GM23338 (cell line): ENCODE data around the gene TMEM151B. TPM values are rescaled to one million over a fixed set of nuclear protein-coding genes. Genes with fewer than 3 reads are reported as not detected.

ENCODE experiments used
- ATAC-seq: fragments of 200-7000 bp; cut with Tn5 transposase; 3 replicates; pipeline ENCODE4 v1.9.1; 2020
- DNase-seq: peaks from one replicate; pipeline ENCODE4 v3.0.0-alpha.2; 2015; ENCODE audit warnings: low spot score
- H2AFZ ChIP-seq: fragments of 200-600 bp; sonication (generic); 2 replicates; pipeline ENCODE4 v1.8.0; 2016; ENCODE audit warnings: antibody characterized with exemption, mild to moderate bottlenecking, moderate library complexity
- H3F3A ChIP-seq: fragments of 200-600 bp; sonication (generic); replicated peaks from 2 replicates; pipeline ENCODE4 v1.8.0; 2017; ENCODE audit warnings: antibody characterized with exemption, mixed run types, low read depth
- H3K27ac ChIP-seq: fragments of 200-600 bp; sonication (generic); 2 replicates; pipeline ENCODE4 v1.6.1; 2016; ENCODE audit warnings: low read depth
- H3K27me3 ChIP-seq: fragments of 200-600 bp; sonication (generic); 2 replicates; pipeline ENCODE4 v1.8.0; 2016; ENCODE audit warnings: mild to moderate bottlenecking, mixed run types, moderate library complexity; ENCODE audit not compliant: insufficient read depth
- H3K36me3 ChIP-seq: fragments of 200-600 bp; sonication (generic); 2 replicates; pipeline ENCODE4 v1.8.0; 2016; ENCODE audit warnings: mild to moderate bottlenecking; ENCODE audit not compliant: insufficient read depth
- H3K4me1 ChIP-seq: fragments of 200-600 bp; sonication (generic); 2 replicates; pipeline ENCODE4 v1.8.0; 2016; ENCODE audit warnings: mild to moderate bottlenecking, moderate library complexity; ENCODE audit not compliant: insufficient read depth
- H3K4me2 ChIP-seq: fragments of 200-600 bp; sonication (generic); 2 replicates; pipeline ENCODE4 v1.7.1; 2017; ENCODE audit warnings: mixed run types
- H3K4me3 ChIP-seq: fragments of 200-600 bp; sonication (generic); 2 replicates; pipeline ENCODE4 v1.6.1; 2016; ENCODE audit warnings: mixed run types
- H3K79me2 ChIP-seq: fragments of 200-600 bp; sonication (generic); replicated peaks from 2 replicates; pipeline ENCODE4 v1.8.0; 2017; ENCODE audit warnings: mild to moderate bottlenecking; ENCODE audit not compliant: insufficient read depth
- H3K9me2 ChIP-seq: fragments of 200-600 bp; sonication (generic); 2 replicates; pipeline ENCODE4 v1.8.0; 2017; ENCODE audit not compliant: insufficient read depth
- H4K20me1 ChIP-seq: fragments of 200-600 bp; sonication (generic); replicated peaks from 2 replicates; pipeline ENCODE4 v1.8.0; 2017; ENCODE audit warnings: mild to moderate bottlenecking; ENCODE audit not compliant: insufficient read depth
- H3K27ac Mint-ChIP-seq: 2 replicates; pipeline ENCODE4 v1.8.0; 2020; ENCODE audit warnings: inconsistent platforms, mild to moderate bottlenecking, moderate library complexity, mixed read lengths
- H3K27me3 Mint-ChIP-seq: 3 replicates; pipeline ENCODE4 v1.8.0; 2022; ENCODE audit warnings: low read depth, mild to moderate bottlenecking, moderate library complexity, mixed read lengths, inconsistent platforms; ENCODE audit not compliant: insufficient read depth, poor library complexity
- H3K36me3 Mint-ChIP-seq: 3 replicates; pipeline ENCODE4 v1.8.0; 2021; ENCODE audit warnings: low read depth, mild to moderate bottlenecking, inconsistent platforms, moderate library complexity, mixed read lengths
- H3K4me1 Mint-ChIP-seq: 3 replicates; pipeline ENCODE4 v1.8.0; 2020; ENCODE audit warnings: mild to moderate bottlenecking, inconsistent platforms, mixed read lengths
- H3K4me3 Mint-ChIP-seq: 3 replicates; pipeline ENCODE4 v1.8.0; 2021; ENCODE audit warnings: moderate library complexity, mild to moderate bottlenecking, inconsistent platforms, mixed read lengths
- H3K9me3 Mint-ChIP-seq: 3 replicates; pipeline ENCODE4 v1.8.0; 2020; ENCODE audit warnings: moderate library complexity, mild to moderate bottlenecking, inconsistent platforms, mixed read lengths
- CREB1 ChIP-seq: fragments of 250-450 bp; sonication (Bioruptor Pico); IDR thresholded peaks from 2 replicates; pipeline ENCODE4 v1.5.0; 2020; ENCODE audit warnings: low read depth, mild to moderate bottlenecking, moderate library complexity
- CTCF ChIP-seq, 2 experiments: fragments of 200-600 bp in 1 of 2; sonication (generic) in 1 of 2; conservative IDR thresholded peaks; 2 replicates each; pipeline versions ENCODE4 v1.5.1 to v1.6.1; 2016 to 2017; ENCODE audit warnings: antibody characterized with exemption in 2 of 2, low read depth in 2 of 2, mild to moderate bottlenecking in 2 of 2, moderate library complexity in 1 of 2
- ETS1 ChIP-seq: IDR thresholded peaks from 2 replicates; pipeline ENCODE4 v1.6.1; 2016; ENCODE audit warnings: antibody characterized with exemption
- EZH2 ChIP-seq: fragments of 200-600 bp; sonication (generic); IDR thresholded peaks from one replicate; pipeline ENCODE4 v1.8.0; 2017; ENCODE audit warnings: antibody characterized with exemption, mild to moderate bottlenecking, low read depth; ENCODE audit not compliant: unreplicated experiment
- EZH2phosphoT487 ChIP-seq: fragments of 200-600 bp; sonication (generic); IDR thresholded peaks from one replicate; pipeline ENCODE4 v1.8.1; 2018; ENCODE audit warnings: antibody characterized with exemption; ENCODE audit not compliant: unreplicated experiment
- JUNB ChIP-seq: IDR thresholded peaks from one replicate; pipeline ENCODE4 v1.6.1; 2016; ENCODE audit warnings: antibody characterized with exemption; ENCODE audit not compliant: unreplicated experiment
- NANOG ChIP-seq: IDR thresholded peaks from 2 replicates; pipeline ENCODE4 v1.6.1; 2016; ENCODE audit warnings: antibody characterized with exemption, borderline replicate concordance
- POLR2AphosphoS5 ChIP-seq: IDR thresholded peaks from 2 replicates; pipeline ENCODE4 v1.6.1; 2016; ENCODE audit warnings: antibody characterized with exemption, low read depth
- REST ChIP-seq: IDR thresholded peaks from one replicate; pipeline ENCODE4 v1.6.1; 2018; ENCODE audit warnings: antibody characterized with exemption; ENCODE audit not compliant: unreplicated experiment
- STAT1 ChIP-seq: IDR thresholded peaks from one replicate; pipeline ENCODE4 v1.6.1; 2016; ENCODE audit warnings: antibody characterized with exemption; ENCODE audit not compliant: unreplicated experiment
- ZNF114 ChIP-seq: fragments of 250-450 bp; sonication (Bioruptor Pico); IDR thresholded peaks from 2 replicates; pipeline ENCODE4 v1.5.0; 2020; ENCODE audit warnings: mild to moderate bottlenecking, moderate library complexity
- ZNF331 ChIP-seq: fragments of 250-450 bp; sonication (Bioruptor Pico); IDR thresholded peaks from 2 replicates; pipeline ENCODE4 v1.5.0; 2020; ENCODE audit warnings: low read depth, mild to moderate bottlenecking, moderate library complexity
- ZNF462 ChIP-seq: fragments of 250-450 bp; sonication (Bioruptor Pico); IDR thresholded peaks from 2 replicates; pipeline ENCODE4 v1.5.0; 2020; ENCODE audit warnings: mild to moderate bottlenecking, moderate library complexity
- polyA plus RNA-seq: library from polyadenylated mRNA; unstranded; fragments of >200 nt; fragmentation: Nextera tagmentation; extraction: Ambion mirVana; gene quantifications from 2 replicates; pipeline ENCODE4 v1.2.1, GENCODE V29; 2016
- total RNA-seq: library from RNA; depleted of rRNA; stranded (reverse); fragments of >200 nt; shearing (Covaris generic); gene quantifications from 2 replicates; pipeline ENCODE4 v1.2.3, GENCODE V29; 2014

Gene TMEM151B
- total and polyA plus RNA-seq, 2 experiments from 2014 or later = 0.91 to 14.6 TPM

GRCh38 chr6:44248579-44248978, 21.7 kb upstream of the TMEM151B start:
- peaks cover 56% of the 10 kb centered on the region for H3K36me3 ChIP-seq
- peaks cover 74% of the 10 kb centered on the region for H3F3A ChIP-seq
- H3K27ac ChIP-seq = peak overlapping the region; percentile 99
- H4K20me1 ChIP-seq = peaks cover 56% of the 10 kb centered on the region
- Mint-ChIP-seq H3K36me3 (peaks cover 67% of the 10 kb centered on the region), H3K9me3 (peaks cover 13% of the 10 kb centered on the region), H3K4me3 (peak overlapping the region; percentile 100), H3K27ac (peak overlapping the region; percentile 100), H3K4me1 (peaks cover 50% of the 10 kb centered on the region), H3K27me3 (peaks cover 73% of the 10 kb centered on the region)
- ATAC-seq (no peak), DNase-seq (no peak)
- peaks cover 33% of the 10 kb centered on the region for H3K4me1 ChIP-seq
- no peaks in the 10 kb centered on the region for H3K9me2 ChIP-seq
- H3K27me3 ChIP-seq = no peaks in the 10 kb centered on the region
- H3K79me2 ChIP-seq = peaks cover 54% of the 10 kb centered on the region
- H3K4me2 ChIP-seq = peak overlapping the region; percentile 90
- H3K4me3 ChIP-seq = peak overlapping the region; percentile 100
- H2AFZ ChIP-seq = no peak overlapping the region
- TF ChIP-seq JUNB (no peak), ZNF462 (CRISPR knock-in tag) (no peak), EZH2phosphoT487 (no peak), EZH2 (no peak), STAT1 (no peak), CTCF (conservative IDR thresholded peaks at IDR 0.05; ENCODE audit: low read depth in 2 of 2) (no peak), ZNF114 (no peak), NANOG (no peak), ZNF331 (CRISPR knock-in tag) (no peak), REST (no peak), POLR2AphosphoS5 (no peak), CREB1 (CRISPR knock-in tag) (no peak), ETS1 (no peak)
